Mesenchymal stem cell (in vitro differentiated cells and primary cell): ENCODE results near the gene ANO4.

Experiments used
- DNase-seq: peaks from one replicate; pipeline ENCODE4 v3.0.0-alpha.2; 2013
- H2AFZ ChIP-seq: one replicate; pipeline ENCODE4 v1.6.1; 2013; ENCODE audit warnings: low read depth, mild to moderate bottlenecking, control low read depth, inconsistent platforms, low read length, moderate library complexity
- H2AK5ac ChIP-seq: 2 replicates; pipeline ENCODE4 v1.6.1; 2013; ENCODE audit warnings: low read length, moderate library complexity, mild to moderate bottlenecking, inconsistent platforms; ENCODE audit not compliant: severe bottlenecking
- H2BK120ac ChIP-seq: one replicate; pipeline ENCODE4 v1.6.1; 2013; ENCODE audit warnings: low read depth, mild to moderate bottlenecking, inconsistent platforms, low read length, moderate library complexity
- H2BK12ac ChIP-seq, 2 experiments: one replicate each; pipeline ENCODE4 v1.6.1; 2013; ENCODE audit warnings: inconsistent platforms in 2 of 2, low read length in 2 of 2, mild to moderate bottlenecking in 2 of 2, moderate library complexity in 2 of 2, control low read depth in 1 of 2
- H2BK15ac ChIP-seq: one replicate; pipeline ENCODE4 v1.6.1; 2013; ENCODE audit warnings: mild to moderate bottlenecking, low read depth, inconsistent platforms; ENCODE audit not compliant: poor library complexity, severe bottlenecking
- H2BK5ac ChIP-seq: 2 replicates; pipeline ENCODE4 v1.6.1; 2013; ENCODE audit warnings: low read depth, mild to moderate bottlenecking, low read length, control low read depth, inconsistent platforms; ENCODE audit not compliant: poor library complexity, severe bottlenecking
- H3K14ac ChIP-seq, 2 experiments: one replicate each; pipeline ENCODE4 v1.6.1; 2013; ENCODE audit warnings: inconsistent platforms in 2 of 2, low read length in 2 of 2, control low read depth in 1 of 2, mild to moderate bottlenecking in 1 of 2, moderate library complexity in 1 of 2
- H3K18ac ChIP-seq, 2 experiments: one replicate each; pipeline ENCODE4 v1.6.1; 2013; ENCODE audit warnings: inconsistent platforms in 2 of 2, low read length in 2 of 2, control low read depth in 1 of 2, low read depth in 1 of 2, mild to moderate bottlenecking in 1 of 2
- H3K23ac ChIP-seq, 2 experiments: one replicate each; pipeline ENCODE4 v1.6.1; 2013; ENCODE audit warnings: inconsistent platforms in 2 of 2, low read length in 2 of 2, mild to moderate bottlenecking in 2 of 2, moderate library complexity in 2 of 2, control low read depth in 1 of 2
- H3K27ac ChIP-seq: 2 replicates; pipeline ENCODE4 v1.5.1; 2013; ENCODE audit warnings: mild to moderate bottlenecking, moderate library complexity, low read length, control low read depth, inconsistent platforms; ENCODE audit not compliant: poor library complexity, severe bottlenecking
- H3K27me3 ChIP-seq, 2 experiments: 2 replicates each; pipeline versions ENCODE4 v1.6.1 to v1.7.0; 2013; ENCODE audit warnings: low read length in 2 of 2, mild to moderate bottlenecking in 2 of 2, moderate library complexity in 2 of 2, control low read depth in 1 of 2, inconsistent platforms in 1 of 2; ENCODE audit not compliant: control insufficient read depth in 1 of 2, insufficient read depth in 1 of 2
- H3K36me3 ChIP-seq, 2 experiments: 2 replicates each; pipeline versions ENCODE4 v1.6.1 to v1.7.0; 2013; ENCODE audit warnings: low read length in 2 of 2, control low read depth in 1 of 2, inconsistent platforms in 1 of 2, low read depth in 1 of 2, mild to moderate bottlenecking in 1 of 2; ENCODE audit not compliant: insufficient read depth in 2 of 2, control insufficient read depth in 1 of 2
- H3K4ac ChIP-seq, 2 experiments: one replicate each; pipeline ENCODE4 v1.6.1; 2013; ENCODE audit warnings: inconsistent platforms in 2 of 2, low read length in 2 of 2, mild to moderate bottlenecking in 2 of 2, moderate library complexity in 2 of 2, control low read depth in 1 of 2, low read depth in 1 of 2
- H3K4me1 ChIP-seq: 2 replicates; pipeline ENCODE4 v1.6.1; 2013; ENCODE audit warnings: low read depth, low read length, control low read depth; ENCODE audit not compliant: control insufficient read depth, insufficient read depth
- H3K4me2 ChIP-seq: 2 replicates; pipeline ENCODE4 v1.6.1; 2013; ENCODE audit warnings: low read length, mild to moderate bottlenecking, inconsistent platforms; ENCODE audit not compliant: poor library complexity, severe bottlenecking
- H3K4me3 ChIP-seq, 2 experiments: 2 replicates each; pipeline versions ENCODE4 v1.5.1 to v1.7.0; 2013; ENCODE audit warnings: low read length in 2 of 2, mild to moderate bottlenecking in 2 of 2, control low read depth in 1 of 2, low read depth in 1 of 2; ENCODE audit not compliant: insufficient read depth in 1 of 2
- H3K79me1 ChIP-seq: replicated peaks from 2 replicates; pipeline ENCODE4 v1.6.1; 2013; ENCODE audit warnings: mild to moderate bottlenecking, control low read depth, low read length, inconsistent platforms; ENCODE audit not compliant: poor library complexity, severe bottlenecking
- H3K9ac ChIP-seq: 2 replicates; pipeline ENCODE4 v1.7.0; 2013; ENCODE audit warnings: mild to moderate bottlenecking, low read length, moderate library complexity
- H3K9me3 ChIP-seq: 2 replicates; pipeline ENCODE4 v1.7.0; 2013; ENCODE audit warnings: mild to moderate bottlenecking, low read length; ENCODE audit not compliant: control insufficient read depth
- H4K8ac ChIP-seq: one replicate; pipeline ENCODE4 v1.6.1; 2013; ENCODE audit warnings: inconsistent platforms, mild to moderate bottlenecking, low read length, moderate library complexity
- H4K91ac ChIP-seq: one replicate; pipeline ENCODE4 v1.6.1; 2013; ENCODE audit warnings: mild to moderate bottlenecking, low read length, inconsistent platforms
- WGBS: methylation state at CpG from one replicate; pipeline ENCODE4 v1.1.7; 2013; ENCODE audit warnings: mixed read lengths; 5-methylcytosine and 5-hydroxymethylcytosine counted together

Gene ANO4

GRCh38 chr12:101002696-101003419 lies 208.3 kb downstream of the ANO4 start:
- no peaks in the 10 kb centered on the region for H3K36me3 ChIP-seq
- no peak overlapping the region for H3K9ac ChIP-seq
- H3K14ac ChIP-seq, result no peak overlapping the region
- no peak overlapping the region for H2BK5ac ChIP-seq
- no peaks in the 10 kb centered on the region for H3K4me1 ChIP-seq
- H3K79me1 ChIP-seq, result no peaks in the 10 kb centered on the region
- WGBS, result 69% methylated on average over 3 of the region's 3 CpGs
- no peak overlapping the region for H2AK5ac ChIP-seq
- no peak overlapping the region for H3K23ac ChIP-seq
- no peak overlapping the region for H3K4ac ChIP-seq
- no peaks in the 10 kb centered on the region for H3K27me3 ChIP-seq
- peak; percentile 2 for DNase-seq
- no peak overlapping the region for H2BK15ac ChIP-seq
- no peak overlapping the region for H3K27ac ChIP-seq
- no peak overlapping the region for H3K4me3 ChIP-seq
- H4K8ac ChIP-seq, result no peak overlapping the region
- no peak overlapping the region for H2AFZ ChIP-seq
- H3K4me2 ChIP-seq, result no peak overlapping the region
- H2BK12ac ChIP-seq, result no peak overlapping the region
- no peak overlapping the region for H2BK120ac ChIP-seq
- no peaks in the 10 kb centered on the region for H3K9me3 ChIP-seq
- no peak overlapping the region for H4K91ac ChIP-seq
- H3K18ac ChIP-seq, result no peak overlapping the region

GRCh38 chr12:101004898-101005297 lies 210.3 kb downstream of the ANO4 start:
- no peak overlapping the region for H3K4me3 ChIP-seq
- H3K18ac ChIP-seq, result no peak overlapping the region
- no peaks in the 10 kb centered on the region for H3K4me1 ChIP-seq
- no peaks in the 10 kb centered on the region for H3K36me3 ChIP-seq
- H2BK120ac ChIP-seq, result no peak overlapping the region
- H2BK12ac ChIP-seq, result no peak overlapping the region
- peaks cover 17% of the 10 kb centered on the region for H3K9me3 ChIP-seq
- H3K23ac ChIP-seq, result no peak overlapping the region
- H3K27ac ChIP-seq, result no peak overlapping the region
- H2AFZ ChIP-seq, result no peak overlapping the region
- no peak overlapping the region for H4K8ac ChIP-seq
- no peak overlapping the region for H3K4ac ChIP-seq
- H3K14ac ChIP-seq, result no peak overlapping the region
- no peak overlapping the region for H2AK5ac ChIP-seq
- H4K91ac ChIP-seq, result no peak overlapping the region
- no peak overlapping the region for H3K4me2 ChIP-seq
- 83% methylated on average over 1 of the region's 1 CpG for WGBS
- no peak overlapping the region for H3K9ac ChIP-seq
- no peaks in the 10 kb centered on the region for H3K27me3 ChIP-seq
- no peak overlapping the region for H2BK5ac ChIP-seq
- no peak overlapping the region for H2BK15ac ChIP-seq
- DNase-seq, result no peak
- no peaks in the 10 kb centered on the region for H3K79me1 ChIP-seq

GRCh38 chr12:101009274-101009673 lies 214.7 kb downstream of the ANO4 start:
- H2BK15ac ChIP-seq, result no peak overlapping the region
- no peak overlapping the region for H2AFZ ChIP-seq
- no peak overlapping the region for H2BK5ac ChIP-seq
- H3K4me3 ChIP-seq, result no peak overlapping the region
- DNase-seq, result no peak
- H3K14ac ChIP-seq, result no peak overlapping the region
- no CpG with 5 or more reads among the region's 1 CpG for WGBS
- no peaks in the 10 kb centered on the region for H3K4me1 ChIP-seq
- H3K36me3 ChIP-seq, result no peaks in the 10 kb centered on the region
- H3K9ac ChIP-seq, result no peak overlapping the region
- H4K91ac ChIP-seq, result no peak overlapping the region
- H3K27ac ChIP-seq, result no peak overlapping the region
- no peak overlapping the region for H3K4ac ChIP-seq
- no peak overlapping the region for H3K4me2 ChIP-seq
- H2BK120ac ChIP-seq, result no peak overlapping the region
- no peak overlapping the region for H3K18ac ChIP-seq
- no peaks in the 10 kb centered on the region for H3K79me1 ChIP-seq
- H2AK5ac ChIP-seq, result no peak overlapping the region
- no peak overlapping the region for H4K8ac ChIP-seq
- H2BK12ac ChIP-seq, result no peak overlapping the region
- no peak overlapping the region for H3K23ac ChIP-seq
- H3K9me3 ChIP-seq, result peaks cover 21% of the 10 kb centered on the region
- H3K27me3 ChIP-seq, result no peaks in the 10 kb centered on the region

GRCh38 chr12:101010896-101011295 lies 216.3 kb downstream of the ANO4 start:
- no peak overlapping the region for H3K14ac ChIP-seq
- no peak for DNase-seq
- no peak overlapping the region for H3K4me3 ChIP-seq
- H2AK5ac ChIP-seq, result no peak overlapping the region
- H4K8ac ChIP-seq, result no peak overlapping the region
- H3K4me1 ChIP-seq, result no peaks in the 10 kb centered on the region
- 57% methylated on average over 1 of the region's 1 CpG for WGBS
- H3K9me3 ChIP-seq, result peaks cover 21% of the 10 kb centered on the region
- H4K91ac ChIP-seq, result no peak overlapping the region
- no peak overlapping the region for H3K4ac ChIP-seq
- no peak overlapping the region for H3K23ac ChIP-seq
- no peak overlapping the region for H3K9ac ChIP-seq
- no peak overlapping the region for H2BK15ac ChIP-seq
- H3K27ac ChIP-seq, result no peak overlapping the region
- no peak overlapping the region for H3K18ac ChIP-seq
- no peak overlapping the region for H3K4me2 ChIP-seq
- H2BK120ac ChIP-seq, result no peak overlapping the region
- H3K36me3 ChIP-seq, result no peaks in the 10 kb centered on the region
- H3K79me1 ChIP-seq, result no peaks in the 10 kb centered on the region
- no peaks in the 10 kb centered on the region for H3K27me3 ChIP-seq
- no peak overlapping the region for H2BK5ac ChIP-seq
- no peak overlapping the region for H2BK12ac ChIP-seq
- H2AFZ ChIP-seq, result no peak overlapping the region
